GM18502 (cell line): ENCODE measurements around the gene PEX14.
"Not testable (repeated sequence)": the region's sequence is repeated elsewhere in the genome, so short reads cannot be mapped to it uniquely, and the experiment has no call there.

Experiments used
- ATAC-seq: cut with Tn5 transposase; IDR thresholded peaks from one replicate; pipeline ENCODE4 v1.9.1; 2021; ENCODE audit warnings: mild to moderate bottlenecking; ENCODE audit not compliant: unreplicated experiment, poor library complexity

The PEX14 gene

GRCh38 chr1:10490286-10490970 lies 15.7 kb downstream of the PEX14 start:
- no peak for ATAC-seq

- ATAC-seq: no peak
Measured at GRCh38 chr1:10494418-10494753, 19.6 kb downstream of the PEX14 start.

- ATAC-seq: peak; percentile 80
Measured at GRCh38 chr1:10494754-10495474, 20.2 kb downstream of the PEX14 start.

- no peak for ATAC-seq
Measured at GRCh38 chr1:10495475-10495817, 20.7 kb downstream of the PEX14 start.

- ATAC-seq: no peak
Measured at GRCh38 chr1:10495952-10496351, 21.2 kb downstream of the PEX14 start.

- ATAC-seq: no peak
Measured at GRCh38 chr1:10497109-10497508, 22.4 kb downstream of the PEX14 start.

- no peak for ATAC-seq
Measured at GRCh38 chr1:10498231-10498630, 23.5 kb downstream of the PEX14 start.

- no peak for ATAC-seq
Measured at GRCh38 chr1:10502206-10502605, 27.5 kb downstream of the PEX14 start.

- ATAC-seq: no peak
Measured at GRCh38 chr1:10504249-10504648, 29.5 kb downstream of the PEX14 start.

GRCh38 chr1:10506046-10506676 lies 31.4 kb downstream of the PEX14 start:
- not testable (repeated sequence) for ATAC-seq

- ATAC-seq: no peak
Measured at GRCh38 chr1:10506677-10507047, 31.9 kb downstream of the PEX14 start.

GRCh38 chr1:10507111-10507879 lies 32.5 kb downstream of the PEX14 start:
- no peak for ATAC-seq

GRCh38 chr1:10508511-10508951 lies 33.8 kb downstream of the PEX14 start:
- ATAC-seq: no peak

- ATAC-seq: no peak
Measured at GRCh38 chr1:10509809-10510509, 35.2 kb downstream of the PEX14 start.

- ATAC-seq: peak; percentile 90
Measured at GRCh38 chr1:10510520-10511493, 36.1 kb downstream of the PEX14 start.

- no peak for ATAC-seq
Measured at GRCh38 chr1:10511494-10511885, 36.7 kb downstream of the PEX14 start.

- ATAC-seq: no peak
Measured at GRCh38 chr1:10513199-10513598, 38.4 kb downstream of the PEX14 start.

- ATAC-seq: no peak
Measured at GRCh38 chr1:10514490-10515235, 39.9 kb downstream of the PEX14 start.
